Measurements from ENCODE around the gene IL1R2.
"Not testable (repeated sequence)": the region's sequence is repeated elsewhere in the genome, so short reads cannot be mapped to it uniquely, and the experiment has no call there.

Gene IL1R2

GRCh38 chr2:102063941-102064678, 72.3 kb downstream of the IL1R2 start:
- peak; percentile 99 for DNase-seq

DNA sequence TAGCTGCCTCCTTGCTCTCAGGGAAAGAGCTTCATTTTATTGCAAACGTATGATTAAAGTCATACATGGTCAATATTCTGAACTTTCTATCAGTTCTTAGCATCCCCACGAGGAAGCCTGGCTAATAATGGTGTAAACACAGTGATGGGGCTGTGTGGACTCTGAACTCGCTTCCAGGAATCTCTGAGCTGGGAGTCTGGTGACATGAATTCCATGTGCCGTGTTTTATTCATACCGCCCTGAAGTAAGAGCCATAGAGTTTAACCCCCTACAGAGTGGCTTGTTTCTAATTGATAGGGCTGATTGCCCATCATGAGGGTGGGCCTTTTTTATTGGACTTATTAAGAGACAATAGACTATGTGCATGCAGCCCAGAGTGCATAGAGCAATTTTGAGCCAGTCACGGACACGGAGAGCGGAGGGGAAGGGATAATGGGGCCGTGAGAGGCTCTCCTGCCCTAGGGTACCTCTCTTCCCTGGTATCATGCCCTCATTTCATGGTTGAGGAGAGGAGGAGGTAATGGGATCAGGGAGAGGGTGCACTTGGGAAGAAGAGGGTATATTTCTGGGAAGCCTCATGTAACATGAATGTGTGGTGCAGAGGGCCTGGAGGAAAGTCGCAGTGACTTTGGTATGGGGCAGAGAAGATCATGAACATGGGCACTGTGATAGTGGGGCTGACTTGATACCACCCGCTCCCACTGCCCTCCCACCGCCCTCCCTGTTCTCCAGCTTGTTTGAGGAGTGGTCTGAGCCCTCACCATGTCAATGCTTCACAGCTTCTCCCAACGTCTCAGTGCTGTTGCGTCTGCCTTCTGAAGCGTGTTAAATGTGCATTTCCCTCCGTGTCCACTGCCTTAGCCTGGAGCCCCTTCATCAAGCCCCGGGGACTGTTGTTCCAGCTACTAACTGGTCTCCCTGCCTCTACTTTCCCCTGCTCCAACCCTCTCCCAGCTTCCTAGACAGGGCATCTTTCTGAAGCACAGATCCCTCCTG, 73.2 kb downstream of the IL1R2 start:
- peak; percentile 72 for DNase-seq

GRCh38 chr2:102065675-102066252, 74.0 kb downstream of the IL1R2 start:
- peak; percentile 77 for DNase-seq

- DNase-seq: no peak
Observed at GRCh38 chr2:102066554-102066953, 74.8 kb downstream of the IL1R2 start.

- DNase-seq: not testable (repeated sequence)
Observed at GRCh38 chr2:102068126-102068525, 76.4 kb downstream of the IL1R2 start.

DNA sequence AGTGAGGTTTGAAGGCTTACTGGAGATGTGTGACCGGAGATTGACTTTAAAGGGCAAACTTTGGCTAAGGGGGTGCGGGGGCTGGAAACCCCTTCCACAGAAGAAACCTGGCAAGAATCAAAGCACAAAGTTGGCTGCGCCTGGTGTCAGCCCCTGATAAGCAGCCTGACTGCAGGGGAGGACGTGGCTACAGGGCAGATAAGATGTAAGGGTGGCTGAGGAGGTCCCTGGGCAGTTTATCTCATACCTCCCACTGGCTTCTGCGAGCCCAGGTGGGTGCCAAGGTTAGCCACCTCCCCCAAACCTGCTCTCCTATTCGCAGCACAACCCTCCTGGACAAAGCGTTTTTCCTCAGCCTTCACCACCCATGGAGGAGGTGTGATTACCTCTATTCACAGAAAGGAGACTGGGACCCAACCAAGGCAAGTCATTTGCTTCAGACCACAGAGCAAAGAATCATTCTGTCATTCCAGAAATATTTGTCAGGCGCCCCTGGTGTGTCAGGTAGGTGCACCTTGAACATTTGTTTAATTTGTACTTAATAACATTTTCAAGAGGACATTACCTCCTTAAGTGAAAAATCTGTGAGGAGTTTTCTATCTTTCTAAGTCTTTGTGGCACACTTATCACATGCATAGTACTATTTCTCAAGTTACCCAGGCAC, 77.7 kb downstream of the IL1R2 start:
- DNase-seq: no peak

DNA sequence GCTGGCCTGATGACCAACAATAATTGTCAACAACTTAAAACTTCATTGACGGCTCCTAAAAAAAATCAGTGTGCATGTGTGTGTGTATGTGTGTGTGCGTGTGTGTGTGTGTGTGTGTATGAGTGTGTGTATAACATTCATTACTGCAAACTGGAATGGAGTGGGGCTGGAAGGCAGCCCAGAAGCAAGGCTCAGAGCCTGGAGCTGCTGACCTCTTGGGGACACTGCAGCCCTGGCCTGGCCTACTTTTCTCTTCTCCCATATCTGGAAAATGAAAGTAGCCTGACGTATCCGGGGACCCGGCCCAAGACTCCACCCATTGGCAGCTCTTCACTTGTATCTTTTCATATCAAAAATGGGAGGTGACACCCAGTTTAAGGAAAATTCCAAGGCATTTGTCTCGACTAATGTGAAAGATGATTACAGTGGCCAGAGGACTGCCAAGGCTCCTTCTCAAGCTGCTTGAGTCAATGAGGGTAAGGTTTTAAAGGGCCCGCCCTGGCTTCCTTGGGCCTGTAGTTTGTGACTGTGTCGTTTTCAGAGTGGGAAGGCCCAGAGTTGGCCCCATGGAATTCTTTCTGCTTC, 78.4 kb downstream of the IL1R2 start:
- DNase-seq: peak; percentile 46

DNA sequence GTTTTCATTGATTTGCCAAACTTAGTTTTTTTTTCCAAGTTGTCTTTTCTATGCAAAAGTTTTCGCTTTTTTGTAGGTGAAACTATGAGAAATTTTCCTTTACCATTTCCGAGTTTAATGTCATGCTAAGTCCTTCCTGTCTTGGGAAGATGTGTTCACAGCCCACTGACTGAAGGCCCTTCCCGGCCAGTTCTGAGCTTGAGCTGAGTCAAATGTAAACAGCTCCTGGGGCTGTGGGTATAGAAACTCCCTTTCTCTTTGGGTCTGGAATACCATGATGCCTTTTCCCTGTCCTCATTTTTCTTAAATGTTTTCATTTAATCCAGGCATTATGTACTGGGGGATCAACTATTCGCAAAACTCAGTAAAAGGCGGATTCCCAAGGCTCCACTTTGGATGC, 81.0 kb downstream of the IL1R2 start:
- no peak for DNase-seq

GRCh38 chr2:102073168-102073724, 81.5 kb downstream of the IL1R2 start:
- no peak for DNase-seq

GRCh38 chr2:102074152-102074783, 82.5 kb downstream of the IL1R2 start:
- DNase-seq: no peak

- DNase-seq: no peak
Observed at GRCh38 chr2:102075479-102075878, 83.7 kb downstream of the IL1R2 start.

GRCh38 chr2:102076512-102076911, 84.8 kb downstream of the IL1R2 start:
- no peak for DNase-seq
